Heart left ventricle (tissue), 16 donors: ENCODE data around the gene WFDC2. TPM values are rescaled to one million over a fixed set of nuclear protein-coding genes. Genes with fewer than 3 reads are reported as not detected.

Experiments used
- ATAC-seq, 4 donors: fragments of 200-7000 bp; cut with Tn5 transposase; one replicate each; pipeline ENCODE4 v1.9.1; 2020 to 2022; ENCODE audit warnings: moderate library complexity in 4 of 4, mild to moderate bottlenecking in 3 of 4, moderate number of reproducible peaks in 1 of 4
- DNase-seq, 5 donors: peaks; one replicate each; pipeline ENCODE4 v3.0.0-alpha.2; 2020
- H3K27ac ChIP-seq, 12 donors: fragments of 200-600 bp; sonication (generic) in 4 of 12; one replicate each; pipeline versions ENCODE4 v1.5.0 to v1.8.0; 2016 to 2022; ENCODE audit warnings: mild to moderate bottlenecking in 2 of 12
- H3K27me3 ChIP-seq, 9 donors: fragments of 200-600 bp; sonication (generic) in 2 of 9; one replicate each; pipeline versions ENCODE4 v1.5.1 to v1.8.0; 2016 to 2022; ENCODE audit warnings: mild to moderate bottlenecking in 3 of 9
- H3K36me3 ChIP-seq, 9 donors: fragments of 200-600 bp; sonication (generic) in 2 of 9; one replicate each; pipeline versions ENCODE4 v1.5.0 to v1.8.0; 2018 to 2022; ENCODE audit warnings: mild to moderate bottlenecking in 2 of 9
- H3K4me1 ChIP-seq, 12 donors: fragments of 200-600 bp; sonication (generic) in 4 of 12; one replicate each; pipeline versions ENCODE4 v1.5.0 to v1.8.0; 2016 to 2022; ENCODE audit warnings: mild to moderate bottlenecking in 3 of 12
- H3K4me3 ChIP-seq, 12 donors: fragments of 200-600 bp; sonication (generic) in 4 of 12; one replicate each; pipeline versions ENCODE4 v1.5.0 to v1.8.0; 2017 to 2022; ENCODE audit warnings: mild to moderate bottlenecking in 9 of 12, moderate library complexity in 4 of 12
- H3K9me3 ChIP-seq, 12 donors: fragments of 200-600 bp; sonication (generic) in 4 of 12; one replicate each; pipeline versions ENCODE4 v1.5.0 to v1.8.0; 2016 to 2022; ENCODE audit warnings: mild to moderate bottlenecking in 1 of 12
- CTCF ChIP-seq, 12 donors: fragments of 200-600 bp; sonication (generic) in 4 of 12; IDR thresholded peaks; one replicate each; pipeline versions ENCODE4 v1.5.0 to v1.8.0; 2018 to 2022; ENCODE audit warnings: antibody characterized with exemption in 12 of 12, mild to moderate bottlenecking in 5 of 12
- POLR2A ChIP-seq, 2 donors: fragments of 450-650 bp; IDR thresholded peaks; one replicate each; pipeline ENCODE4 v1.6.1; 2017; ENCODE audit warnings: antibody characterized with exemption in 2 of 2, mild to moderate bottlenecking in 2 of 2, moderate library complexity in 2 of 2
- WGBS, 4 donors: extraction: QIAGEN DNeasy Blood & Tissue Kit in 2 of 4; methylation state at CpG; one replicate each; pipeline versions ENCODE4 v1.1.5 to v1.1.7; 2013 to 2018; 5-methylcytosine and 5-hydroxymethylcytosine counted together
- intact Hi-C, 10 donors: fragments of 100-400 bp; cut with DNase I; formaldehyde crosslinking; loops; one replicate each; pipeline versions ENCODE4 v1.11.1 to v1.14.2; 2022
- polyA plus RNA-seq, 2 donors: library from polyadenylated mRNA; stranded (reverse); fragments of 200-250 nt; gene quantifications; one replicate each; pipeline ENCODE4 v1.2.3, GENCODE V29; 2013
- total RNA-seq, 9 donors: library from RNA; depleted of rRNA in 2 of 9; stranded (reverse); fragments of >200 nt in 2 of 9; fragmentation: NEBNext Ultra II Directional in 3 of 9; extraction: Animal tissue kit (Norgen Biotek cat#: 25700) in 3 of 9; gene quantifications; one replicate each; pipeline versions ENCODE4 v1.1.0 to v1.2.4, GENCODE V29; 2016 to 2023
- donor health status: ischemic (EF 13 %, LVEDD 7.1; RV severe dilation, severe dysfunction).
- donor health status: healthy with polysubstance abuse.
- donor health status: DM: no; HTN: yes; CAD: no.
- donor health status: DM: no; HTN: no; CAD: no.
- donor health status: ischemic (EF 25% LVEDD 6.9; RV normal size, moderate dysfunction).
- donor health status: ischemic (EF 25% LVEDD 5.7; RV mildly dilated, moderate dysfunction).
- donor health status: healthy.
- donor health status: DM: yes; HTN: yes; CAD: no.
- donor health status: ischemic (EF 35%, LVEDD 5.7; RV mildly dilated, moderate dysfunction).
- donor health status: nonischemic (EF 11% LVEDD 7.7; RV severe dilation, severe dysfunction).
- donor health status: DM: yes; HTN: yes; CAD: no.
- donor health status: PGD.
- donor health status: ischemic (EF 29% LVEDD 5.4; RV normal size, mild dysfunction).
- donor health status: nonischemic (EF 23%, LVEDD 6.1; RV moderate dilation, normal function).

WFDC2 gene
- total and polyA plus RNA-seq, 11 donors, result 0.51 to 4.7 (median 0.77) TPM; not detected in 8

GRCh38 chr20:45425561-45425960 lies 44.0 kb upstream of the WFDC2 start:
- no peaks in the 10 kb centered on the region for H3K9me3 ChIP-seq
- H3K4me3 ChIP-seq, result no peak overlapping the region
- intact Hi-C loops, result no loop called here
- H3K27me3 ChIP-seq, result no peaks in the 10 kb centered on the region
- TF ChIP-seq POLR2A (IDR thresholded peaks at IDR 0.05) (no peak), CTCF (IDR thresholded peaks at IDR 0.05) (no peak)
- DNase-seq (no peak), ATAC-seq (no peak)
- peaks cover 0 to 58% (median 56%) of the 10 kb centered on the region in 9 donors for H3K36me3 ChIP-seq
- H3K27ac ChIP-seq, result no peak overlapping the region
- peaks cover 0 to 15% (median 0%) of the 10 kb centered on the region in 12 donors for H3K4me1 ChIP-seq
- 92 to 97% (median 95%) methylated on average over 15 to 17 of the region's 17 CpGs for WGBS, 4 donors

- WGBS, 4 donors, result 85 to 91% (median 87%) methylated on average over 5 of the region's 5 CpGs
- H3K27ac ChIP-seq, result no peak overlapping the region
- peaks cover 0 to 53% (median 47%) of the 10 kb centered on the region in 9 donors for H3K36me3 ChIP-seq
Measured at GRCh38 chr20:45426320-45427016, 43.1 kb upstream of the WFDC2 start.

GRCh38 chr20:45427236-45428149 lies 42.1 kb upstream of the WFDC2 start:
- intact Hi-C loops, result no loop called here
- peaks cover 0 to 49% (median 36%) of the 10 kb centered on the region in 9 donors for H3K36me3 ChIP-seq
- DNase-seq, result peak in 1 of 5 donors; percentile 52
- no peaks in the 10 kb centered on the region for H3K9me3 ChIP-seq
- H3K4me1 ChIP-seq, result peaks cover 0 to 12% (median 0%) of the 10 kb centered on the region in 12 donors
- H3K4me3 ChIP-seq, result no peak overlapping the region
- WGBS, 4 donors, result 53 to 66% (median 56%) methylated on average over 14 of the region's 14 CpGs
- peak in 3 of 4 donors; percentile 48 to 73 (median 66) for ATAC-seq
- TF ChIP-seq CTCF (IDR thresholded peaks at IDR 0.05) (peak in 1 of 12 donors; percentile 8), POLR2A (IDR thresholded peaks at IDR 0.05) (no peak)
- H3K27me3 ChIP-seq, result no peaks in the 10 kb centered on the region
- H3K27ac ChIP-seq, result no peak overlapping the region

More at GRCh38 chr20:45426320-45427016, 43.1 kb upstream of the WFDC2 start:
- no peak for DNase-seq
- Histone ChIP-seq H3K4me1 (peaks cover 0 to 12% (median 0%) of the 10 kb centered on the region in 12 donors), H3K27me3 (no peaks in the 10 kb centered on the region), H3K4me3 (no peak overlapping the region), H3K9me3 (no peaks in the 10 kb centered on the region)
- intact Hi-C loops, result no loop called here
- peak in 3 of 4 donors; percentile 7 to 23 (median 19) for ATAC-seq
- no peak for TF ChIP-seq CTCF (IDR thresholded peaks at IDR 0.05)
- no peak for TF ChIP-seq POLR2A (IDR thresholded peaks at IDR 0.05)

- H3K36me3 ChIP-seq, result peaks cover 0 to 28% (median 15%) of the 10 kb centered on the region in 9 donors
- H3K4me3 ChIP-seq, result no peak overlapping the region
- H3K27me3 ChIP-seq, result no peaks in the 10 kb centered on the region
- ATAC-seq (no peak), DNase-seq (no peak)
- H3K9me3 ChIP-seq, result no peaks in the 10 kb centered on the region
- H3K27ac ChIP-seq, result no peak overlapping the region
- 77 to 82% (median 81%) methylated on average over 2 of the region's 2 CpGs for WGBS, 4 donors
- TF ChIP-seq POLR2A (IDR thresholded peaks at IDR 0.05) (no peak), CTCF (IDR thresholded peaks at IDR 0.05) (no peak)
- intact Hi-C loops, result no loop called here
- peaks cover 0 to 19% (median 4%) of the 10 kb centered on the region in 12 donors for H3K4me1 ChIP-seq
Measured at GRCh38 chr20:45429618-45430017, 39.9 kb upstream of the WFDC2 start.
